ENCODE measurements around the gene PER2. TPM values are rescaled to one million over a fixed set of nuclear protein-coding genes. Genes with fewer than 3 reads are reported as not detected.
"Not testable (repeated sequence)": the region's sequence is repeated elsewhere in the genome, so short reads cannot be mapped to it uniquely, and the experiment has no call there.

PER2 gene
- total RNA-seq, 1 donor from 2014 or later: 5.5 TPM

- DNase-seq: no peak
Measured at GRCh38 chr2:238286095-238286494, 2.3 kb downstream of the PER2 start.

GRCh38 chr2:238285653-238286082 is 2.7 kb downstream of the PER2 start:
- DNase-seq: no peak

DNA sequence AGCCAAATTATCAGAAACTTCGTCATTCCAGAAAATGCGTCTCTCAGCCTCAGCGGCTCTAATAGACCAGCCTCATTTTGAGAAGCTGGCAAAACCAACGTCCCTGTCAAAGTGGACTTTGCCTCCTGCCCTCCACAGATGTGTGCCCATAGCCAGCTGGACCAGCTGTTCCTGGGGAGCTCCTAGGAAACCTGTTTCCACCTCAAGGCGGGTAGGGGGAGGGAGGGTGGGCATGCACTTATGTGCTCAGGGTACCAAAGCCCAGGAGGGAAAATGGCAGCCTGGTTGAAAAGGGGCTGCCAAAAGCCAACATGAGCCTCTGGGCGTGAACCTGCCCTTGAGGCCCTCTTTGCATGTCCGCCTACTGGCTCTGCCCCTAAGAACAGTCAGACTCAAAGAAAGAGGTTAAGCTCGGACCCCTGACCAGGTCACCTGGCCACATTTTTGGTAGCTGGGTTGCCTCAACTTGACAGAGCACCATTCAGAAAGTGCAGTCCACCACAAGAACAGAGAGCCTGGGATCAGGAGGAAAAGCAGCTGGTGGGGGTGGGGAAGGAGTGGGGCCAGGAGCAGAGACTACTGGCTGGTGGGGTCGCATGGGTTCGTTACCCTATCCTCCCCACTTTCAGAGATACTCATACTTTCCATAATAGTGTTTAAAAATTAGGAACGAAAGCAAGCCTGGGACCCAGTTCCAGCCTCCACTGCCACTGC is 3.5 kb downstream of the PER2 start:
- no peak for DNase-seq

DNA sequence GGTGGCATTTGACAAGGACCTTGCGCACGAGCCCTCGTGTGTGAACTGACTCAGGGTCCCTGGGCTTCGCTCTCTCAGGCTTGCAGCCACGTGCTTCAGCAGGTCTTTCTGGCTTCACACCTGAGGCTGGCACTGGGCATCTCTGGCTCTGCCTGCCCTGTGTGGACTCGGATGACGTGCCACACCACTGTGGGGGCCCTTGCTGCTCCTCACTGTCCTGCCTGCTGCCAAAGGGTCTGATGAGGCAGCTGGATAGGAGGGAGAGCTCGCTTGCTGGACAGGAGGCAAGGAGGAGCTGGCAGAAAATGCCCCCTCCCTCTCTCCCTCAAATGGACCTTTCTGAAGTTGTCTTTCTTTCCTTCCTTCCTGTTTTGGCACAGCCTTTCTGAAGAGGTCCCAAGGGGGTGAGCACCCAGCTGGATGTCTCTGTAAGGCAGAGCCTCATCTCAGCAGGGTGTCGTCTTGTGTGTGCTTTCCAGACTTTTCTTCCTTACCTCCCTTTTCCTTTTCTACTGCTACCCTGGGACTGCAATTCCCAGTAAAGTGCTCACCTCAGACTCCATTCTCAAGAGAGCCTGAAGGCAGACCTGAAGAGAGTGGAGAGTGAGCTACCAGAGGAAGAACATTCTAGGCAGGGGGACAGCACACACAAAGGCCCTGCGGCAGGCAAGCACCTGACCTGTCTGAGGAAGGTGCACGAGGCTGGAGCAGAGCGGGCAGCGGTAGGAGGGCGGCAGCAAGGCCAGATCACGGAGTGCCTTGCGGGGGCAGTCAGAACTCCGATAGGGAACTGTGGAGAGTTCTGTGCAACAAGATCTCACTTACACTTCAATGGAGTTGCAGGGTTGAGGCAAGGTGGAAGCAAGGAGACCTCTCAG is 5.3 kb downstream of the PER2 start:
- DNase-seq: no peak

DNA sequence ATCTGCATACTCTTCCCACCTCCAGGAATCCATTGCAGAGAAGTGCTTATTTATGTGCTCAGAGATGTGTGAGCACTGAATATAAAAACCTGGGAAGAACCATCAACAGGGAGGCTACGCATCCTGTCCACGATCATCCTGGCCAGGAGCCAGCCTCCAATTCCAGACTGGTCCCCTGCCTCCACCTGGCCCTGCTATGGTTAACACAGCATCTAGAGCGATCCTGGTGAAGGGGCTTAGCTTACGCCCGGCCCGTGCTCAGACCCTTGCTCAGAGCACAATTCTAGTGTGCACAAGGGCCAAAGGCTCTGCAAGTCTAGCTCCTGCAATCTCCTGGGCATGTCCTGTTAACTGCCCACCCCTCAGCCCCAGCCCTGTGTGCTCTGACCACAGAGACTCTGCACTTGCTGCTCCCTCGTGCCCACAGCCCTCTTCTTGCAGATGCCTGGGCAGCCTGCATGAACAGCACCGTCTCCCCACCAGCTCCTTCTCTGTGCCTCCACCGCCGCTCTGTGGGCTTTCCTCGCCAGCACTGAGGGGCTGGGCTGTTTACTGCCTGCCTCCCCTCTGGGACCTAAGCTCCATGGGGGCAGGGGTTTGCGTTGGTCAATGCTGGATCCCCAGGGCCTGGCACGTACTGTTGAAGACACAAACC is 6.5 kb downstream of the PER2 start:
- DNase-seq: no peak

- no peak for DNase-seq
Measured at GRCh38 chr2:238280083-238280825, 8.2 kb downstream of the PER2 start.

DNA sequence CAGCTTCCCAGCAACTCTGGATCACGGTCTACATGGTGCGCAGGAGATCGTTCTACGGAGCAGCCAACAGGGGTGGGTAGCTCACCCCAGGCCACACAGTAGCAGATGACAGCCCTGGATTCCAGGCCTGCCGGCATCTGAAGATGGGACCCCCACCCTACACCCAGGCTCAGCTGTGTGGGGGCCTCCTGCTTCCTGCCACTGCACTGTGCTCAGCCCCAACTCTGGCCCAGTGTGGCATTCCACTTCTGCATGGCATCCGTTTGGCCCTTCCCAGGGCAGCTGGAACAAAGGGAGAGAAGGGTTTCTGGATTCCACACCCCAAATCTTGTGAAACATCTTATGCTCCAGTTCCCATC is 9.1 kb downstream of the PER2 start:
- DNase-seq: no peak

GRCh38 chr2:238278626-238279323 is 9.6 kb downstream of the PER2 start:
- no peak for DNase-seq

DNA sequence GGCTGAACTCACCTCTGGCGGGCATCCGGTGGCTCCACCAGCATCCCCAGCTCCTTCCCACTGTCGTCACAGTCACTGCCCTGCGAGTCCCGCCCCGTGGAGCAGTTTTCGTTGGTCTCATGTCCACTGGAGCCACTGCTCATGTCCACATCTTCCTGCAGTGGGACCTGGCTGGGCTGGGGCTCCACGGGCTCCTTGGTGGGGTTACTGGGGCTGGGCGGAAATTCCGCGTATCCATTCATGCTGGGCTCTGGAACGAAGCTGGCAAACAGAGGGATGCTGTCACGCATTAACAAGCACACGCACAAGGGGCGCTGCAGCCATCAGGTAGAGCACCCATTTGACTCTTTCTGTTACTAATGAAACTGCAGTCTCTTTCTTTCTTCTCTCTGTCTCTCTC is 10.7 kb downstream of the PER2 start:
- no peak for DNase-seq

DNA sequence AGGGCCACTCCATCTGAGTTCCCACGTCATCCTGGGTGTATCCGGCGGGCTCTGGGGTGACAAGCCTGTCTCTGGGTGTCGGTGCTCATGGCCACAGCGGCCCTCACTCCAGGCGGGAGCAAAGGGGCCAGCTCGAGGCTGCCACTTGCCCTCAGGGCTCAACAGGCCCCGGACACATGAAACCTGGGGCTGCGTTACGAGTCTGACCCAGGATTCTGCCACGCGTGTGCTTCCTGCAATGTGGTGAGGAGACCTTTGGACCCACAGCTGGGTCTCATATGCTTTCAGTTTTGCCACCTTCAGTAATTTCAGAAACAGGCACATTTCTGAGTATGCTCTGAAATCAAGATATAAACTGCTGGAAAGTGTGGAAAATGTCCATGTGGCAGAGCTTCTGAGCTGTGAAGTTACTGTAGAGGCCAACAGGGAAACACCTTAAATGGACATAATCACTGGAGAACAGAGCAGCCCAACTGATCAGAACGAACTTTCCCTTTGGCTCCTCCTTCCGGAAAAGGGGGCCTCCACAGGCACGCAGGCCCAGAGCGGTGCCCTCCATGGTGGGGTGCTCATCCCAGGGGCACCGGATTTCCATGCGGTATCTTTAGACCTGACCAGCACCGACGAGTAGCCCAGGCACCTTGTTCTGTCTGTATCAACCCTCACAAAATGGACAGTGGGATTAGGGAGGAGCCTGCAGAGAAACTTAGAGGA is 14.1 kb downstream of the PER2 start:
- no peak for DNase-seq

- DNase-seq: not testable (repeated sequence)
Measured at GRCh38 chr2:238273433-238273832, 15.0 kb downstream of the PER2 start.

GRCh38 chr2:238272156-238272555 is 16.3 kb downstream of the PER2 start:
- no peak for DNase-seq

- not testable (repeated sequence) for DNase-seq
Measured at GRCh38 chr2:238271686-238272085, 16.7 kb downstream of the PER2 start.

- no peak for DNase-seq
Measured at GRCh38 chr2:238271061-238271554, 17.3 kb downstream of the PER2 start.

DNA sequence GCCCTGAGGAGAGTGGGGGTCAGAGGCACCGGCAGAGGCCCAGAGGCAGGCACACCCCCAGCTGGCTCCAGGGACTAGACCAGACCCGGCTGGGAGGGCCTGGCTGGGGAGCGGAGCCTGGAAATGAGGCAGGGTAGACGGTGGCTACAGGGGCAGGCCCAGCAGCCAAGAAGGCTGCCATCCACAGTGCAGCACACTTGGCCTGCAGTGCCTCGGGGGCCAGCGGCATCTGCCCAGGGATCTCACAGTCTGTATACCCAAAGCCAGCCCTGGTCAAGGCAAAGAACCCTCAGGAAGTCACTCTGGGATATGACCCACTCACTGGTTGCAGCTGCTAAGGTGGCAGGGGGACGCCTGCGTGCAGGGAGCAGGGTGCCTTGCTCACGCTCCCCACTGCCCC is 17.8 kb downstream of the PER2 start:
- DNase-seq: no peak

DNA sequence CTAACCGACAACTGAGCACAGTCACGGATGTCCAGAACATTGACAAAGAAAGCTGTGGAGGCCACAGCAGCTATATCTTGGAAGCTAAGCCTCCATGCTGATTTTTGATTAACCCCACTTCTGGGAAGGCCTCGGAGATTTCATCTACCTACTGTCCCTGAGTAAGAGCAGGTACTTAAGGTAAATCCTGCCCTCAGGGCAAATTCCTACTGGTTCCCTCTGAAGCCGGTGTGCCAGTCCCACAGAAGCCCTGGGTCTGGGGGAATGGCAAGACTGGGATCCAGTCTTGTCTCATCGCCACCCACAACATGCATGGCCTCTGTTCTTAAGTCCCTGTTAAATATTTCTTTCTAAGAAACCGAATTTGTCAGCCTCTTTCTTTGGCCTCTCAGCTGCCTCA is 18.7 kb downstream of the PER2 start:
- DNase-seq: no peak

- DNase-seq: no peak
Measured at GRCh38 chr2:238267884-238268680, 20.3 kb downstream of the PER2 start.

DNA sequence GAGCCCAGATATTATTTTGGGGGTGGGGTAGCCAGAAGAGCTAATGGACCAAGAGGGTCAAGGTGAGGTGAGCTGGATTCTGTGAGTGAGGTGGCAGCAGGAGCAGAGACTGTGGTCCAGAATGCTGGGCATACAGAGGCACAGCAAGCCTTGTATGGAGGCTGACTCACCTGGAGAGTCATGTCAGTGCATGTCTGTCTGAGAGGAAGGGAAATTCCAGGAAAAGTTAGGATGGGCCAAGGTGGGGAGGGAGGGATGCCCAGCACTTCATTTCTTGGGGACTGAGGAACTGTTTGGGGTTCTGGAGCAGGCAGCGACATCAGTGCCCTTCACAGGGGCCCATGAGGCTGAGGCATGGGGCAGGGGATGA is 21.1 kb downstream of the PER2 start:
- no peak for DNase-seq

GRCh38 chr2:238265605-238266004 is 22.8 kb downstream of the PER2 start:
- no peak for DNase-seq

DNA sequence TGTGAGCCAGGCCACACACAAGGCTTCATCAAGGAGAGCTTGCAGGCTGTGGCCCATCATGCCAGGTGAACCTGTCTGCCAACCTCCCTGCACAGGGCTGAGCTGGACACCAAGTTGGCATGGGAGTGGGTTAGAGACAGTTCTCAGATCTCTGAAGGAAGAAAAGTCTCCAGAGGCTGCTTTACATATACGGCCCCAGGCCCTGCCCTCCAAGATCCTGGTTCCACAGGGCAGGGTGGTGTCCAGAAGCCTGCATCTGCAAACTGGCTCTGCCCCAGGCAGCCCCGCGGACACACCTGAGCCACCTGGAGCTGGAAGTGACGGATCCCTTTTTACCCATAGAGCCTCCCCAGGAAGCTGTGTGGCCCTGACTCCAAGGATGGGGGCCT is 24.3 kb downstream of the PER2 start:
- no peak for DNase-seq

Measured in occipital lobe (tissue), 2 donors.